ENCODE data around the gene MAD1L1. TPM values are rescaled to one million over a fixed set of nuclear protein-coding genes. Genes with fewer than 3 reads are reported as not detected.

MAD1L1 gene
- polyA plus RNA-seq, 1 experiment: 32.0 TPM

DNA sequence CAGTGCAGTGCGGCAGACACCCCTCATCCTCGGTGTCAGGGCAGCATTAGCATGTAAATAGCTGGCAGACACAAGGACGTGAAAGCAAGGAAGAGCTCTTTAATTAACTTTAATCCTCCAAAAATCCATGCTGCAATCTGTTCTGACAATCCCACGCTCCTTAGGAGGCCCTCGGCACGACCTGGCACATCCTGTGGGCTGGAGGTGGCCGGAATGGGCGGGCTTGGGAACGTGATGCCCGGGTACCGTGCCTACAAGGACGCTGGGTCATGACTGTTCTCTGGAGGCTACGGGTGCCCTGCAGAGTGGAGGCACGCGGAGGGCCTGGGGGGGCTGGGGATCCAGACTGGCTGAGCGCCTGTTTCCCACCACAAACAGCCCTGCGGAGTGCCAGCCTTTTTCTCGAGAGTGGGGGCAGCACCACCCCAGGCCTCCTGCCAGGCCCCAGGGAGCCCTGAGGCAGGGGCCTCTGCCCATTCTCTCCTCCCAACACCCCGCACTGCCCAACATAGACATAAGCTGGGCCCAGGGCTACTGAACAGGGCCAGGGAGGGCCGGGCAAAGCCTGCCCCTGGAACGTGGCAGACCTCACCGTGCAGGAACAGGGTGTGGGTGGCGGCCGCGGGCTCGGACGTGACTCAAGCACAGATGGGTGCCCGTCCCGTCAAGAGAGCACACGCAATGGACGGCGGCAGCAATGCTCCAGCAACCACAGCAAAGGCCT lies 189.3 kb downstream of the MAD1L1 start:
- no peak for DNase-seq (ENCODE audit: low read depth)
- ChIA-PET CTCF (no interaction called here), POLR2A (no interaction called here)
- Histone ChIP-seq H3K36me3 (ENCODE audit: control insufficient read depth, insufficient read depth, low read length) (peaks cover 5% of the 10 kb centered on the region; the same call in 1 of the 2 replicates), H3K27me3 (ENCODE audit: control insufficient read depth, insufficient read depth, low read length) (no peaks in the 10 kb centered on the region), H3K4me3 (ENCODE audit: low read depth, low read length) (no peak overlapping the region)
- TF ChIP-seq, protein P1, sequence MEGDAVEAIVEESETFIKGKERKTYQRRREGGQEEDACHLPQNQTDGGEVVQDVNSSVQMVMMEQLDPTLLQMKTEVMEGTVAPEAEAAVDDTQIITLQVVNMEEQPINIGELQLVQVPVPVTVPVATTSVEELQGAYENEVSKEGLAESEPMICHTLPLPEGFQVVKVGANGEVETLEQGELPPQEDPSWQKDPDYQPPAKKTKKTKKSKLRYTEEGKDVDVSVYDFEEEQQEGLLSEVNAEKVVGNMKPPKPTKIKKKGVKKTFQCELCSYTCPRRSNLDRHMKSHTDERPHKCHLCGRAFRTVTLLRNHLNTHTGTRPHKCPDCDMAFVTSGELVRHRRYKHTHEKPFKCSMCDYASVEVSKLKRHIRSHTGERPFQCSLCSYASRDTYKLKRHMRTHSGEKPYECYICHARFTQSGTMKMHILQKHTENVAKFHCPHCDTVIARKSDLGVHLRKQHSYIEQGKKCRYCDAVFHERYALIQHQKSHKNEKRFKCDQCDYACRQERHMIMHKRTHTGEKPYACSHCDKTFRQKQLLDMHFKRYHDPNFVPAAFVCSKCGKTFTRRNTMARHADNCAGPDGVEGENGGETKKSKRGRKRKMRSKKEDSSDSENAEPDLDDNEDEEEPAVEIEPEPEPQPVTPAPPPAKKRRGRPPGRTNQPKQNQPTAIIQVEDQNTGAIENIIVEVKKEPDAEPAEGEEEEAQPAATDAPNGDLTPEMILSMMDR (IDR thresholded peaks at IDR 0.05; ENCODE audit: insufficient read depth, low read depth, low read length): no peak

DNA sequence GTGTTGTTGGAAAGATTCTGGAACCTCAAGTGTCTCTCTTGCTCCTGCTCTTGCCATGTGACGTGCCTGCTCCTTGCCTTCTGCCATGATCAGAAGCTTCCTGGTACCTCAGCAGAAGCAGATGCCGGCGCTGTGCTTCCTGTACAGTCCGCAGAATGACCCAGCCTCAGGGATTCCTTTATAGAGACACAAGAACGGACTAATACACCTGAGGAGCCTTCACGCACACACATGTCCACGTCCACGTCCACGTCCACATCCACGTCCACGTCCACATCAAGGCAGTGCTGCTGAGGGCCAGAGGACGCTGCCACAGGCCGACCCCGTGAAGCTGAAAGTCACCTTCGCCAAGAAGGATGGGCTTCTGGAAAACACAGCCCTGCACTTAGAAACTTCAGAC lies 190.1 kb downstream of the MAD1L1 start:
- Histone ChIP-seq H3K36me3 (ENCODE audit: control insufficient read depth, insufficient read depth, low read length) (peaks cover 5% of the 10 kb centered on the region; the same call in 1 of the 2 replicates), H3K27me3 (ENCODE audit: control insufficient read depth, insufficient read depth, low read length) (no peaks in the 10 kb centered on the region), H3K4me3 (ENCODE audit: low read depth, low read length) (no peak overlapping the region)
- DNase-seq (ENCODE audit: low read depth): no peak
- TF ChIP-seq, protein P1 (IDR thresholded peaks at IDR 0.05; ENCODE audit: insufficient read depth, low read depth, low read length): no peak
- POLR2A ChIA-PET: no interaction called here
- CTCF ChIA-PET: no interaction called here

DNA sequence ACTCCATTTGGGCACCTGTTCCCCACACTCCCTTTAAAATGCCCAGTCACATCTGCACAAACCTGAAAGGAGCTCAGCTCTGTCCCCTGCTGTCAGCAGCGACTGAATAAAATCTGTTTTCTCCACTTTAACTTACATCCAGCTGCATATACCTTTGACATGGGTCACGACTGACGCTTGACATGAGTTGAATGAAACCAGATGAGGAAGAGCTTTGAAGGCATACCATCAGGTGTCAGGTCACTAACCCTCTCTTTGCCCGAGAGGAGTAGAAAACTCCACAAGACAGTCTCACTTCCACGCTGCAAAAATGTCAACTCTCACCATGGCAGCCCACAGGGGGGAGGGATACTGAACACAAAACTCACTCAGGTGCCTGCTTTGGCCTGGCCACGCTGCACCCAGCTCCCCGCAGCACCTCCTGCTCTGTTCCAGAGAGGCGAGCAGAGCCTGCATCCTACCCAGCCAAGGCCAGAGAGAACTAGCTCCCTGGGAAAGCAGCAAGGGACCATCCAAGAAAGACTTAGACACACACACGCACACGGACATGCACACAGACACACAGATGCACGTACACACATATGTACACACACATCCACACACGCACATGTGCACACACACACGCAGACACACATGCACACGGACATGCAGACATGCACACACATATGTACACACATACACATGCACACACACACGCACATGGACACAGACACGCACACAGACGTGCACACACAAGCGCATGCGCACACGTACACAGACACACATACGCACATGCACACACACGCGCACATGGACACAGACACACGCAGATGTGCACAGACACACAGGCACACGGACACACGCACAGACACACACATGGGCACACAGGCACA lies 191.0 kb downstream of the MAD1L1 start:
- POLR2A ChIA-PET: no interaction called here
- CTCF ChIA-PET: no interaction called here

DNA sequence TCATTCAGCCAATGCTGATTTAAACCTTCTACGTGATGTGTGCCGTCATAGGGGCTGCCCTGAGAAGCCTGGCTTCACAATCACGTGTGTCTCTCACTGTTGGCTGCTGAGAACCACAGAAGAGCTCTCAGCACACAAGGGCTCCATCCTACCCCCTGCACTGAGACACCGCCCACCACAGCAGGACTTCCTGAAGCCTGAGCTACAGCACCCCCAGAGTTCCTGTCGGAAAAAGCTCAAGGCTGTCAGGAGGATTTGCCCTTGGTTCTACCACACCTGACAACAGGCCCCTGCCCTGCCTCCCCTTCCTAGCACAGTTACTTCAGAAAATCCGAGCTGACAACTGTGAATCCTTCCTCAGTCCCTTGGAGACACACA lies 191.9 kb downstream of the MAD1L1 start:
- H3K27me3 ChIP-seq (ENCODE audit: control insufficient read depth, insufficient read depth, low read length): no peaks in the 10 kb centered on the region
- TF ChIP-seq, protein P1 (IDR thresholded peaks at IDR 0.05; ENCODE audit: insufficient read depth, low read depth, low read length): no peak
- CTCF ChIA-PET: interaction anchor here (1.4 kb wide), 1 partner anchor 11 kb away, joined by 3 read pairs; no protein-coding TSS in a partner anchor

More for the DNA sequence above, 191.0 kb downstream of the MAD1L1 start:
- H3K4me3 ChIP-seq (ENCODE audit: low read depth, low read length): no peak overlapping the region
- H3K27me3 ChIP-seq (ENCODE audit: control insufficient read depth, insufficient read depth, low read length): no peaks in the 10 kb centered on the region
- peaks cover 5% of the 10 kb centered on the region; the same call in 1 of the 2 replicates for H3K36me3 ChIP-seq (ENCODE audit: control insufficient read depth, insufficient read depth, low read length)
- TF ChIP-seq, protein P1 (IDR thresholded peaks at IDR 0.05; ENCODE audit: insufficient read depth, low read depth, low read length): no peak
- no peak for DNase-seq (ENCODE audit: low read depth)

More for the DNA sequence above, 191.9 kb downstream of the MAD1L1 start:
- no peak overlapping the region for H3K4me3 ChIP-seq (ENCODE audit: low read depth, low read length)
- POLR2A ChIA-PET: no interaction called here
- no peak for DNase-seq (ENCODE audit: low read depth)
- peaks cover 5% of the 10 kb centered on the region; the same call in 1 of the 2 replicates for H3K36me3 ChIP-seq (ENCODE audit: control insufficient read depth, insufficient read depth, low read length)
